NB4 (cell line): ENCODE results near the gene KIRREL3.

Source experiments
- MYC ChIP-seq: IDR thresholded peaks from 2 replicates; pipeline ENCODE4 v1.6.1; 2011; ENCODE audit warnings: low read depth, low read length
- POLR2A ChIP-seq: IDR thresholded peaks from 2 replicates; pipeline ENCODE4 v1.6.1; 2011; ENCODE audit warnings: mild to moderate bottlenecking; ENCODE audit not compliant: insufficient read length; ENCODE audit errors: extremely low read depth
- TF ChIP-seq, protein P1 (sequence below): IDR thresholded peaks from one replicate; pipeline ENCODE4 v1.5.1; 2012; ENCODE audit warnings: low read depth, low read length
- TF ChIP-seq, protein P2 (sequence below): IDR thresholded peaks from 2 replicates; pipeline ENCODE4 v1.6.1; 2011; ENCODE audit warnings: low read depth, low read length

- TF ChIP-seq, protein P1, sequence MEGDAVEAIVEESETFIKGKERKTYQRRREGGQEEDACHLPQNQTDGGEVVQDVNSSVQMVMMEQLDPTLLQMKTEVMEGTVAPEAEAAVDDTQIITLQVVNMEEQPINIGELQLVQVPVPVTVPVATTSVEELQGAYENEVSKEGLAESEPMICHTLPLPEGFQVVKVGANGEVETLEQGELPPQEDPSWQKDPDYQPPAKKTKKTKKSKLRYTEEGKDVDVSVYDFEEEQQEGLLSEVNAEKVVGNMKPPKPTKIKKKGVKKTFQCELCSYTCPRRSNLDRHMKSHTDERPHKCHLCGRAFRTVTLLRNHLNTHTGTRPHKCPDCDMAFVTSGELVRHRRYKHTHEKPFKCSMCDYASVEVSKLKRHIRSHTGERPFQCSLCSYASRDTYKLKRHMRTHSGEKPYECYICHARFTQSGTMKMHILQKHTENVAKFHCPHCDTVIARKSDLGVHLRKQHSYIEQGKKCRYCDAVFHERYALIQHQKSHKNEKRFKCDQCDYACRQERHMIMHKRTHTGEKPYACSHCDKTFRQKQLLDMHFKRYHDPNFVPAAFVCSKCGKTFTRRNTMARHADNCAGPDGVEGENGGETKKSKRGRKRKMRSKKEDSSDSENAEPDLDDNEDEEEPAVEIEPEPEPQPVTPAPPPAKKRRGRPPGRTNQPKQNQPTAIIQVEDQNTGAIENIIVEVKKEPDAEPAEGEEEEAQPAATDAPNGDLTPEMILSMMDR, result no peak
- no peak for TF ChIP-seq POLR2A
- TF ChIP-seq, protein P2, sequence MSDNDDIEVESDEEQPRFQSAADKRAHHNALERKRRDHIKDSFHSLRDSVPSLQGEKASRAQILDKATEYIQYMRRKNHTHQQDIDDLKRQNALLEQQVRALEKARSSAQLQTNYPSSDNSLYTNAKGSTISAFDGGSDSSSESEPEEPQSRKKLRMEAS, result no peak
- no peak for TF ChIP-seq MYC
These were observed 255.9 kb downstream of the KIRREL3 start for GRCh38 chr11:126744699-126745098.
